ENCODE data around the gene FETUB. TPM values are rescaled to one million over a fixed set of nuclear protein-coding genes. Genes with fewer than 3 reads are reported as not detected.

The FETUB gene
- total and polyA plus RNA-seq, 2 of the 8 experiments (the other 6 are each of a cell fraction or from before 2014, with no cell fraction given), result 0.15 TPM; not detected in 1

GRCh38 chr3:186648851-186649250 is 8.7 kb downstream of the FETUB start:
- ChIA-PET CTCF (ENCODE audit: partially characterized antibody) (interaction anchor here (1.2 to 2.2 kb wide), 4 partner anchors 26 to 73 kb away, joined by 3 to 10 read pairs (median 6); no protein-coding TSS in a partner anchor), POLR2A (ENCODE audit: partially characterized antibody) (interaction anchor here (0.9 to 2.1 kb wide), 2 partner anchors 135 to 137 kb away, joined by 3 to 6 read pairs; partner anchors contain the start of gene EIF4A2)
- Histone ChIP-seq H3K27ac (ENCODE audit: low read depth, low read length) (no peak overlapping the region), H4K5ac (ENCODE audit: insufficient read length, low read depth, low read length) (no peak overlapping the region), H2BK5ac (ENCODE audit: low read depth, low read length) (no peak overlapping the region), H4K20me1 (replicated peaks in 1 of 2; ENCODE audit: control insufficient read depth in 1 of 2, insufficient read depth in 2 of 2, low read length in 2 of 2) (no peaks in the 10 kb centered on the region), H3K4me2 (ENCODE audit: insufficient read depth in 1 of 2, low read depth in 2 of 2, low read length in 2 of 2) (no peak overlapping the region), H2BK15ac (ENCODE audit: low read length) (no peak overlapping the region), H2BK20ac (ENCODE audit: low read length) (no peak overlapping the region), H3K18ac (ENCODE audit: extremely low read depth, low read length) (no peak overlapping the region), H3K14ac (ENCODE audit: insufficient read length) (no peak overlapping the region), H2AK5ac (ENCODE audit: low read depth, low read length) (no peak overlapping the region), H3K23ac (ENCODE audit: insufficient read length) (no peak overlapping the region), H4K8ac (ENCODE audit: extremely low read depth, insufficient read depth, low read length) (no peak overlapping the region), H3K27me3 (replicated peaks in 1 of 4; ENCODE audit: control insufficient read depth in 3 of 4, extremely low read depth in 1 of 4, insufficient read depth in 3 of 4, low read length in 3 of 4) (no peaks in the 10 kb centered on the region), H3K9me3 (ENCODE audit: insufficient read depth in 2 of 2, low read depth in 1 of 2, low read length in 1 of 2) (no peaks in the 10 kb centered on the region), H3K23me2 (ENCODE audit: low read depth, low read length) (no peaks in the 10 kb centered on the region), H3K9ac (replicated peaks in 1 of 4; ENCODE audit: extremely low read depth in 1 of 4, low read depth in 3 of 4, low read length in 3 of 4) (no peak overlapping the region), H2AFZ (ENCODE audit: low read length) (no peak overlapping the region), H3K4ac (replicated peaks; ENCODE audit: insufficient read length, low read depth, low read length) (no peak overlapping the region), H3K4me3 (ENCODE audit: extremely low read depth in 1 of 4, insufficient read depth in 2 of 4, low read depth in 3 of 4, low read length in 4 of 4) (no peak overlapping the region), H3K79me1 (ENCODE audit: low read depth, low read length) (no peaks in the 10 kb centered on the region; the same call in 1 of the 2 replicates), H4K91ac (replicated peaks; ENCODE audit: insufficient read length, low read length) (no peak overlapping the region), H2BK120ac (replicated peaks; ENCODE audit: low read depth, low read length) (no peak overlapping the region), H3K36me3 (ENCODE audit: control insufficient read depth in 2 of 4, insufficient read depth in 4 of 4, low read length in 3 of 4) (no peaks in the 10 kb centered on the region), H2BK12ac (ENCODE audit: low read depth, low read length) (no peak overlapping the region), H3K4me1 (replicated peaks in 1 of 4; ENCODE audit: control insufficient read depth in 3 of 4, insufficient read depth in 4 of 4, low read length in 3 of 4) (no peaks in the 10 kb centered on the region; a peak in 1 of 7 replicates), H3K56ac (replicated peaks; ENCODE audit: insufficient read length, low read depth, low read length) (no peak overlapping the region), H3K79me2 (ENCODE audit: control insufficient read depth in 1 of 2, insufficient read depth in 2 of 2, low read length in 2 of 2) (no peaks in the 10 kb centered on the region)
- 94% methylated on average over 1 of the region's 1 CpG; no CpG with 5 or more reads in 1 of the 2 experiments for WGBS, 2 experiments (ENCODE audit: extremely low coverage in 1 of 2, insufficient coverage in 1 of 2, insufficient read length in 1 of 2, insufficient replicate concordance in 2 of 2, low coverage in 1 of 2, low lambda C conversion rate in 2 of 2, missing lambda C conversion rate in 1 of 2)
- no peak for DNase-seq (ENCODE audit: low read depth in 1 of 2, low spot score in 2 of 2)
- no peak for TF ChIP-seq RFX5 (IDR thresholded peaks at IDR 0.05; ENCODE audit: borderline replicate concordance, low read depth, low read length)
- FAIRE-seq, result no peak
